ENCODE measurements around the gene ACTN2. TPM values are rescaled to one million over a fixed set of nuclear protein-coding genes. Genes with fewer than 3 reads are reported as not detected.

Gene ACTN2
- polyA plus RNA-seq, 1 experiment, result not detected

DNA sequence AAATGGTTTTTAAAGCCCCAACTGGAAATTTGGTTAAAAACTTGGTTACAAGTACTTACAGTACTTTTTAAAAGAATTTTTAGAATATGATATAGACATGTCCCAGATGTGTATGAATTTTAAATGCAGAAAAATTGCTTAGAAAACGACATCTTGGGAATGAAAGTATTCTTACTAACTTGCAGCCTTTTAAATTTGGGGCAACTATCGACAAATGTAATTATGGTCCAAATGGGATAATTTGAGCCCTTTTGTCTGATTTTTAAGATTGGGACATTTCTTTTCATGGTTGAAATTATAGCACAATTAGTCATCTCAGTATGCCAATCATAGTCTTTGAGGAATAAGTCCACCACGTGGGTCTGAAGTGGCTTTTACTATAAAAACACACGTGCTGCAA, 65.6 kb downstream of the ACTN2 start:
- DNase-seq (ENCODE audit: low read depth), result no peak
- Histone ChIP-seq H3K36me3 (ENCODE audit: control insufficient read depth, insufficient read depth, low read length) (no peaks in the 10 kb centered on the region), H3K4me3 (ENCODE audit: low read depth, low read length) (no peak overlapping the region), H3K27me3 (ENCODE audit: control insufficient read depth, insufficient read depth, low read length) (no peaks in the 10 kb centered on the region)
- TF ChIP-seq, protein P1, sequence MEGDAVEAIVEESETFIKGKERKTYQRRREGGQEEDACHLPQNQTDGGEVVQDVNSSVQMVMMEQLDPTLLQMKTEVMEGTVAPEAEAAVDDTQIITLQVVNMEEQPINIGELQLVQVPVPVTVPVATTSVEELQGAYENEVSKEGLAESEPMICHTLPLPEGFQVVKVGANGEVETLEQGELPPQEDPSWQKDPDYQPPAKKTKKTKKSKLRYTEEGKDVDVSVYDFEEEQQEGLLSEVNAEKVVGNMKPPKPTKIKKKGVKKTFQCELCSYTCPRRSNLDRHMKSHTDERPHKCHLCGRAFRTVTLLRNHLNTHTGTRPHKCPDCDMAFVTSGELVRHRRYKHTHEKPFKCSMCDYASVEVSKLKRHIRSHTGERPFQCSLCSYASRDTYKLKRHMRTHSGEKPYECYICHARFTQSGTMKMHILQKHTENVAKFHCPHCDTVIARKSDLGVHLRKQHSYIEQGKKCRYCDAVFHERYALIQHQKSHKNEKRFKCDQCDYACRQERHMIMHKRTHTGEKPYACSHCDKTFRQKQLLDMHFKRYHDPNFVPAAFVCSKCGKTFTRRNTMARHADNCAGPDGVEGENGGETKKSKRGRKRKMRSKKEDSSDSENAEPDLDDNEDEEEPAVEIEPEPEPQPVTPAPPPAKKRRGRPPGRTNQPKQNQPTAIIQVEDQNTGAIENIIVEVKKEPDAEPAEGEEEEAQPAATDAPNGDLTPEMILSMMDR (IDR thresholded peaks at IDR 0.05; ENCODE audit: insufficient read depth, low read depth, low read length), result no peak
- ChIA-PET CTCF (interaction anchor here (0.6 to 1.4 kb wide), 2 partner anchors 154 to 635 kb away, joined by 3 to 4 read pairs; no protein-coding TSS in a partner anchor), POLR2A (no interaction called here)

DNA sequence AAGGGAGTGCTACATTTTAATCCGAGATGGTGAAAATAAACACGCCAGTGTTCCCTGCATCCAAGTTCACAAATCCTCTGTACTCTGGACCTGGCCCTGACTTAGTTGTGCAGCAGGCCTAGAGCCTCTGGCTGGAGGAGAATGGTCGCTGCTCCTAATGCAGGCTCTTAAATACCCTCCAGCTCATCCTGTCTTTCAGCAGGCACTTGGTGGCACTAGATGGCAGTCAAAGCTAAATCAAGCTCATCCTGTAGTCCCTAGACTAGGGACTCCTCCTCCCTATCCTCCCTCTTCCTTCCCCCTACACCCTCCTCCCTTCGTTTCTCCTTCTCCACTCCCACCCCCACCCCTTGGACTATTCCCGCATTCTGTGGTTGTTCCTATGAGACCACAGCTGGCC, 67.2 kb downstream of the ACTN2 start:
- CTCF ChIA-PET, result interaction anchor here (0.8 to 2.3 kb wide), 3 partner anchors 113 to 640 kb away, joined by 3 to 7 read pairs (median 4); no protein-coding TSS in a partner anchor
- POLR2A ChIA-PET, result no interaction called here
- no peaks in the 10 kb centered on the region for H3K27me3 ChIP-seq (ENCODE audit: control insufficient read depth, insufficient read depth, low read length)
- H3K36me3 ChIP-seq (ENCODE audit: control insufficient read depth, insufficient read depth, low read length), result no peaks in the 10 kb centered on the region
- no peak for DNase-seq (ENCODE audit: low read depth)
- TF ChIP-seq, protein P1 (IDR thresholded peaks at IDR 0.05; ENCODE audit: insufficient read depth, low read depth, low read length), result peak; percentile 26; the same call in 1 of the 2 replicates
- H3K4me3 ChIP-seq (ENCODE audit: low read depth, low read length), result no peak overlapping the region

DNA sequence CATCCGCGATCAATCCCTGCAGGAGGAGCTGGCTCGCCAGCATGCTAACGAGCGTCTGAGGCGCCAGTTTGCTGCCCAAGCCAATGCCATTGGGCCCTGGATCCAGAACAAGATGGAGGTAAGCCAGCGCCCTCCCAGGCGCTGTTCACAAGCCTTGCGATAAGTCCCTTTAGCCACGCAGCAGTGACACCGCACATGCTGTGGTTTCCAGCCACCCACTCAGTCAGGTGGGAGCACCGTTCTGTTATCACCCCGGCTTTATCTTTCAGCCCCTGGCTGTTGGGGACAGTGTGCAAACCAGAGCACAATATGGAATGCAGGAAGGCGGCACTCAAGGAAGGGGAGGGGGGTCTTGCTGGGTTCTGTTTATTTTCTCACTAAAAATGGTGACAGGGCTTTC, 67.7 kb downstream of the ACTN2 start:
- ChIA-PET POLR2A (no interaction called here), CTCF (interaction anchor here (0.8 to 2.3 kb wide), 4 partner anchors 113 to 639 kb away, joined by 3 to 7 read pairs (median 4); no protein-coding TSS in a partner anchor)
- Histone ChIP-seq H3K36me3 (ENCODE audit: control insufficient read depth, insufficient read depth, low read length) (no peaks in the 10 kb centered on the region), H3K4me3 (ENCODE audit: low read depth, low read length) (no peak overlapping the region), H3K27me3 (ENCODE audit: control insufficient read depth, insufficient read depth, low read length) (no peaks in the 10 kb centered on the region)
- TF ChIP-seq, protein P1 (IDR thresholded peaks at IDR 0.05; ENCODE audit: insufficient read depth, low read depth, low read length), result no peak
- DNase-seq (ENCODE audit: low read depth), result no peak

DNA sequence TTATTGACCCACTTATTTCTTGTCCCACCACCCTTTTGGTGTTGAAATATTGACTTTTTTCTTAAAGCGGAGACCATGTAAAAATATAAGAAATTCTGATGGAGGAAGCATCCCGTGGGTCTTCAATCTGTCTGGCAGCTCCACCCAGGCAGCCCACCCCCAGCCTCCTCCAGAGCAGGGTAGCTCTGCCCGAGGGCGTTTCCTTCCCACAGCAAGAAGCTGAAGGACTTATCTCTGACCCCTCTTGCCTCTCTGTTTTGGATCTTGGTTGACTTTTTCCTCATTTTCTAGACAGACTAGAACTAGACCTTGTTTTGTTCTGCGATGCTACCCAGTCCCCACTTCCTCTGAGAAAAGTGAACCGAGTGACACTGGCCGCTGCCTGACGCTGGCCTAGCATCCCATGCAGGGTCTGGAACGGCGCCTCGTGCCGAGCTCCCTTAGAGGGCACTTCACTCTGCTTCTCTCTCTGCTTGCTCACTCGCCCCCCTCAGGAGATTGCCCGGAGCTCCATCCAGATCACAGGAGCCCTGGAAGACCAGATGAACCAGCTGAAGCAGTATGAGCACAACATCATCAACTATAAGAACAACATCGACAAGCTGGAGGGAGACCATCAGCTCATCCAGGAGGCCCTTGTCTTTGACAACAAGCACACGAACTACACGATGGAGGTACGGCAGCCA, 68.4 kb downstream of the ACTN2 start:
- H3K27me3 ChIP-seq (ENCODE audit: control insufficient read depth, insufficient read depth, low read length), result no peaks in the 10 kb centered on the region
- DNase-seq (ENCODE audit: low read depth), result no peak
- H3K36me3 ChIP-seq (ENCODE audit: control insufficient read depth, insufficient read depth, low read length), result no peaks in the 10 kb centered on the region
- no peak overlapping the region for H3K4me3 ChIP-seq (ENCODE audit: low read depth, low read length)
- ChIA-PET CTCF (interaction anchor here (1.6 to 2.3 kb wide), 2 partner anchors 115 to 632 kb away, joined by 4 to 7 read pairs; no protein-coding TSS in a partner anchor), POLR2A (no interaction called here)
- TF ChIP-seq, protein P1 (IDR thresholded peaks at IDR 0.05; ENCODE audit: insufficient read depth, low read depth, low read length), result no peak

DNA sequence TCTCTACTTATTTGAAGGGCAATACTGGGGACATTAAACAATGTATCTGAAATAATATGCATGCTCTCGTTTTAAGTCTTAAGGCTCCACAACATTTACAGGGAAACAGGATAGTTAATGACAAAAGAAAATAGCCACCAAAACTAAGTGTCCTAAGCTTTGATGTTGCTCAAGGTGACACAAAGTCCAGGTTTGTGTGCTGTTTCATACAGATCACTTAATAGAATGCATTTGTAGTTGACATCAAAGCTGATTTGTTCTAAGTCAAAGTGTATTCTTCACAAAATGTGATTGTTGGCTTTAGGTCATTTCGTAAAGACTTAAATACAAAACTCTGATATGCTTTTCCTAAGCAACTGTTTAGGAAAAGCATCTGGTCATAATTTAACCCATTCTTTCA, 71.3 kb downstream of the ACTN2 start:
- Histone ChIP-seq H3K4me3 (ENCODE audit: low read depth, low read length) (no peak overlapping the region), H3K27me3 (ENCODE audit: control insufficient read depth, insufficient read depth, low read length) (no peaks in the 10 kb centered on the region; the same call in 1 of the 2 replicates), H3K36me3 (ENCODE audit: control insufficient read depth, insufficient read depth, low read length) (no peaks in the 10 kb centered on the region)
- ChIA-PET POLR2A (no interaction called here), CTCF (interaction anchor here (0.6 to 3.5 kb wide), 5 partner anchors 10 to 805 kb away, joined by 3 to 20 read pairs (median 3); no protein-coding TSS in a partner anchor)
- DNase-seq (ENCODE audit: low read depth), result no peak
- TF ChIP-seq, protein P1 (IDR thresholded peaks at IDR 0.05; ENCODE audit: insufficient read depth, low read depth, low read length), result no peak
